NCI-H345 treated with DMSO at 0.1 percent for 48 hours (cell line): ENCODE data around the gene TRMT11.
"Not testable (repeated sequence)": the region's sequence is repeated elsewhere in the genome, so short reads cannot be mapped to it uniquely, and the experiment has no call there.

Experiments used
- DNase-seq: peaks from one replicate; lab custom pipeline; 2025; ENCODE audit not compliant: unreplicated experiment; lab: John Stamatoyannopoulos, UW

TRMT11 gene

DNA sequence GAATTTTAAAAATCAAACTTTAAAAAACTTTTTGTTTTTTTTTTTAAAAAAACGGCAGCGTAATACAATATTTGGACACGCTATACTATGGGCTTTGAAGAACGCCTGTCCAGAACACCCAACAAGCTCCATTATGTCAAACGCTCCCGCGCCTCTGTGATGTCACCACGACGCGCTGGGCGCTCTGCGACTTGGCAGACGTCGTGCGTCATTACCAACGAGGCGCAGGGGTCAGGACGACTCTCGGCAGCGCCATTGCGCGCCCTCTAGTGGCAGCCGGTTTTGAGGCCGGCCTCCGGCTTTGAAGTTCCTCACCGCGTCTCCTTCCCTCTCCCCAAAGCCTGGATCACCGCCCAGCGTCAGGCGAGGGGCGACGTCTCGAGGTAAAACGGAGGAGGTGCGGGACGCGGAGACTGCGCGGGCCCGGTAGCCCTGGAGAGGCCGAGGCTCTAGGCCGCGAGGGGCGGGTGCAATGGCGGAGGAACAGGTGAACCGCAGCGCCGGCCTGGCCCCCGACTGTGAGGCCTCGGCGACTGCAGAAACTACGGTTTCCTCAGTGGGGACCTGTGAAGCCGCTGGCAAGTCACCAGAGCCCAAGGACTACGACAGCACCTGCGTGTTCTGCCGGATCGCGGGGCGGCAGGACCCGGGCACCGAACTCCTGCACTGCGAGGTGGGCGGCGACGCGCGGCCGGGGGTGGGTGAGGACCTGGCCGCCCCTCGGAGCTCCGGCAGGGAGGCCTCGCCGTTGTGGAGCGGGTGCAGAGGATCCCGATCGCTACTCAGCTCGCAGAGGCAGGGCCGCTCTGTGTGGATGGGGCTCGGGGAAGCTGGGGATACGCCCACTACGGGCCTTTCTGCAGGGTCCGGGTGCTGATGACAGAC is 29.6 kb upstream of the TRMT11 start, which contains the start of gene HINT3:
Gene HINT3, plus strand, starts transcription at position 265 of the 885 bp plus-strand sequence. Its CDS starts 208 bp downstream, at position 473.
- peak; percentile 91 for DNase-seq

DNA sequence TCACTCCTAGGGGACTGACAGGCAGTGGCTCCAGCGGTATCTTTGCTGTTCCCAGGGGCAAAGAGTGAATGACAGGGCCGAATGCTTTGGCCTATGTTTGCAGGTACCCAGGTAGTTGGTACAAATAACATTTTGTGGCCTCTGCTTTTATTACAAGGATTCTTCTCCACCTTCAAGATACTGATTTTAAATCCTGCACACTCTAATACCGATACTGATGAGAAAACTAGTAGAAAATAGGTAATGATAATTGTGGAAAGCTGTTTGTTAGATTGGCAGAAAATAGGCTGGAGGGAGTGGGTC is 29.0 kb upstream of the TRMT11 start:
- DNase-seq = no peak

DNA sequence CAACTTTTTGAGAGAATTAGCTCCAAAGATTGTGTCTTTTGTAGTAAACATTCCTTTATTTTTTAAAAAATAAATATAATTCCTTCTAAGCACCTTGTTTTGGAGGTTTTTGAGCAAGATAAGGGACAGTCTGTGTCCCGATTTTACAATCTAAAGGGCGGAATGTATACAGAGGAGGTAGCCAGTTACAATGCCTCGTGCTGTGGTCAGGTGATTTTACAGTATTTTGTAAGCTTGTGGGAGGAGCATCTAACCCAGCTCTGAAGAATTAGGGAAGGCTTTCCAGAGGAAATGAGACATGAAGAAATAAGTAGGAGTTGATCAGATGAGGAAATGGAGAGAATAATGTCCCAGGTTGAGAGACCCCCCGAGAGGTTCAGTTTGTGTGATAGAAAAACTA is 28.5 kb upstream of the TRMT11 start:
- no peak for DNase-seq

DNA sequence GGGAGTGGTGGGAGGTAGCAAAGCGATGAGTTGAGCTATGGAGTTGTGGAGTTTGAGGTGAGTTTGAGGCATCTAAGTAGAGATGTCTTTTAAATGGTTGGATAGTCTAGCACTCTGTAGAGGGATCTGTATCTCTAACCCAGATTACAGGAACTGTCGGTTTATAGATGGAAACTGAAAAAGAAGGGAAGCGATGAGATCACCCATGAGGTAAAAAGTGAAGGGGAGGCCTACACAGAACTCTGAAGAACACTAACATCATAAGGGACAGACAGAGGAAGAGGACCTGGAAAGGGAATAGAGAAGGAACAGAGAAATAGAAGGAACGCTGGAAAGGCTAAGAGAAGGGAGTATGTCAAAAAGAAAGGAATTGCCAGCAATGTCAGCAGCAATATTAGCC is 27.3 kb upstream of the TRMT11 start:
- no peak for DNase-seq

DNA sequence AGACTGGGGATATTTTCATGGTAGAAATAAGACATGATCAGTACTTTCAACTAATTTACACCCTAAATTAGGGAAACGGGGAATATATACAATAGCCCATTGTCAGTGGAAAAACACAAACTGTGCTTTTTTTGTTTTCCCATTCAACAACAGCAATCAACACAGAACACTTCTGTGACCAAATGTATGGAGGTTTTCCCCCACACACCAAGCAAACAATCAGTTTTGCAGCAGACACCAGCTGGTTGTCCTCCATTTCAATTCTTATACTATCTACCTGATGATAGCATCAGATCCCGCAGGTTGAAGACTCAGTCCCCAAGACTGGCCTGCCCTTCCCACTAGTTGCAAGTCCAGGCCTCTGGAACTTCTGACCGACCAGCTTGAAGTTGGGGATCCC is 25.2 kb upstream of the TRMT11 start:
- no peak for DNase-seq

DNA sequence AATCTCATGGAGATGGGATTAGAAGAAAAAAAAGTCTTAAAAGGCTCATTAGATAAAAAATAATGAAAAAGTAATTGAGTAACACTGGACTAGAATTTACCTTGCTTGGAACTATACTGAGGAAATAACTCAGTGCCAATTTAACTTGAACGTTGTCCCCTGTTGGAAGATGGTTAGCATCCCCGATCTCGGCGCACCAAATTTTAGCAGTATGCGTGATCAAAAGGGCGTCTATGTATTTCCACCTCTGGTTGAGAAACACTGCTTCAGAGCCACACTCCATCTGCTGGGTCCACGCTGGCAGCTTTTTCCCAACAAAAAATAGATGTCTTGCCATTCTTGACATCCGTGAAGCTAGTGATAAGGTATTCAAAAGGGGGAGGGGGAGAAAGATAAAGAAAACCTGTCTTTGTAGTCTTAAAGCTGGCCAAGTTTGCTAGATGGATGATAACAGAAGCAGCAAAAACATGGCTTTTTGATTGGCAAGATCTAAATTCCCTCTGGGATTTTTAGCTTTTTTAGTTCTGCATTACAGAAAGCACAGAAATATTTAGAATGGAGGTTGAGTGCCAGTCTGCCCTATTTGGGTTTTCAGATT is 23.3 kb upstream of the TRMT11 start:
- no peak for DNase-seq

DNA sequence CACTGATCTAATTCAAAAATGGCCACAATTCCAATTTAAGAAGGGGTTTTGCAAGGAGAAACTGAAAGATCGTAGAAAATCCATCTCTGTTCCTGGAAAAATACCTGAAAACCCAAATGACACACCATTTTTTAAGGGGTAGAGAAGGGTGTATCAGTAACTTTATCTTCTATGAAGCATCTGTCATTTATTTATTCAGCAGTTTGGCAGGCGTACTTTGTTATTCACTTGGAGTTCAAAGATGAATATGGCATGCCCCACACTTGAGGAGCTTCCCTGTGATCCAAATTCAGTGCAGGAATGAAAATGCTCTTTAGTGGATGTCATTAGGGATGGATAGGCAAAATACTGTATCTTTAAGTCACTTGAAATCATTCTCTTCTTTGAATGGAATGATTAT is 22.5 kb upstream of the TRMT11 start:
- DNase-seq = no peak

DNA sequence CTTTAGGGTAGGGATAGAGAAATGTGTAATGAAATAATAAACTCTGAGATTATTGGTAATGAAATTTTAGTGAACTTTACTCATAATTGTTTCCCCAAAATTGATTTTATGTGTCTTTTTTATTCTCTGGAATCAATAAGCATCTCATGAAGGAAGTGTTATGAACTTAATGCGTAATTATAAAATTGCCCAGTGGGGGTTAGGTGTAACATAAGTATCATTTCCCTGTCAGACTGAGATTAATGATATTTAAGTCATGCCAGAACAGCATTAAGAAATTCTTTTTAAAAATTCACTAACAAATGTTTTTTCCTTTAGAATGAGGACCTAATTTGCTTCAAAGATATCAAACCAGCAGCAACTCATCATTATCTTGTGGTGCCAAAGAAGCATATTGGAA is 19.8 kb upstream of the TRMT11 start:
- no peak for DNase-seq

DNA sequence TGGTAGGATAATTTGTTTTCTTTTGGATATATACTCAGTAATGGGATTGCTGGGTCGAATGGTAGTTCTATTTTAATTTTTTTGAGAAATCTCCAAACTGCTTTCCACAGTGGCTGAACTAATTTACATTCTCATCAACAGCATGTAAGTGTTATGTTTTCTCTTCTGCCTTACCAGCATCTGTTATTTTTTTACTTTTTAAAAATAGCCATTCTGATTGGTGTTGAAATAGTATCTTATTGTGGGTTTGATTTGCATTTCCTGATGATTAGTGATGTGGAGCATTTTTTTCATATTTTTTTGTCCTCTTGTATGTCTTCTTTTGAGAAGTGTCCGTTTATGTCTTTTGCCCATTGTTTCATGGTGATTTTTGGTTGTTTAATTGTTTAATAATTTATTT is 17.8 kb upstream of the TRMT11 start:
- DNase-seq = no peak

DNA sequence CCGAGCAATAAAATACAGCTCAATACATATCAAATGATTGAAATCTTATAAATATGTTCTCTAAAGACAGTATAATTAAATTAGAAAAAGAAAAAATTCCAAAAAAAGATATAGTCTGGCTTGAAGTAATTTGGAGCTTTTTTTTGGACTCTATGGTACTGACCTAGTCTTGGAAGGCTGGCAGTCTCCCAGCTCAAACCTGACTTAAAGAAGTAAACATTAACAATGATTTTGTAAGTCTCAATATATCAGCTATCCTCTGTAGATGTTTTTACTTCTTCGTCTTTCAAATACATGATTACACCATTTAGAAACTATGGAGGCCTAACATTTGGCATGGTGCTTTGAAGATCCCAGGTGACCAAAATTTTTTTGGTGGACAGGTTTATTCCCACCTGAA is 15.6 kb upstream of the TRMT11 start:
- DNase-seq = no peak

DNA sequence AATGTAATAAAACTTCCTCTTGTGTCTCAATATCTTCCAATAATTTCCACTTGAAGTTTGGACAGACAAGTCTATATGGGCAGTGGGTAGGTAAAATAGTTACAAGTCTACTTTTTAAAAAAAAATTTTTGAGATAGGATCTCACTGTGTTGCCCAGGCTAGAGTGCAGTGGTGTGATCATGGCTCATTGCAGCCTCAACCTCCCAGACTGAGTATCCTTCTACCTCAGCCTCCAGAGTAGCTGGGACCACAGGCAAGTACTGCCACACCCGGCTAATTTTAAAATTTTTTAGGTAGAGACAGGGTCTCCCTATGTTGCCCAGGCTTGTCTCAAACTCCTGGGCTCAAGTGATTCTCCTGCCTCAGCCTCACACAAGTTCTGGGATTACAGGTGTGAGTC is 13.9 kb upstream of the TRMT11 start:
- not testable (repeated sequence) for DNase-seq

DNA sequence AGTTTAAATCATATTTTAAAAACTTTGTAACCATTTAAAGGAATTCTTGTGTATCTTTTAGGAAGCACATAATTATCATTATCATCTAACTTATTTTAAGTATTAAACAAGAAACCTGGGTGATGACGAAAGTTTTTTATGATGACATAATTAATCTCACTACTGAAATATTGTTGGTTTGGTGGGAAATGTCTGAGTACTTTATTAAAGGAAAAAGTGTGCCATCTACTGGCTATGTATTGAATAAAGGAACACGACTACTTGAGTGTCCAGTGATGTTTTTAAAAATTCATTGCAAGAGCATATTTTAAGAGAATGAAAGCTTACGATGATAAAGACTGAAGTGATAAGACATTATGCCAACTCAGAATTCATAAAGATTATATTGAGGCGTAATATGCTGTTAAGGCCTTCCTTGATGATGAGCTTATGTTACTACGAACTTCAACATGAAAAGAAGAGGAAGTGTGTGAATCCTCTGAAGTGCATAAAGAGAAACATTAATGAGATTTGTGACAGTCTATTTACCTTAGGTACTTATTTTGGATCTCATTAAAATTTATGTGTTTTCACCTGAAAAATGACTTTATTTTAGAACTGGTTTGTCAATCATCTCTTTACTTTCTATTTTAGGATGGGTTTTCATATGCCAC is 12.0 kb upstream of the TRMT11 start:
- peak; percentile 54 for DNase-seq

DNA sequence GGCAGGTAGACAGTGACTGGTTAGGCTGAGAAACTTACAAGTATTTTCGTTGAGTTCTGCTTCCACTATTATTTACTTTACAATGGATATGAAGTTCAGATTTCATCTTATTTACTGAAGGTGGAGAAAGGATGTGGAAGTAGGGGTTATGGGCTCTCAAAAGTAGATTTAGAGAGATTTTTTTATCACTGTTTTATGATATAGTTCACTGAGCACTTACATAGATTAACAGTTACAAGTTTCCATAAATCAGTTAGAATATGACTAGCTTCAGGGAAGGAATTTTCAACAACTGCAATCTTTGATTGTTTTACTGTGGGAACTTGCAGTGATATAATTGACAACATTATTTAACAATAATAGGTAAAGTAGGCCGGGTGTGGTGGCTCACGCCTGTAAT is 7.2 kb upstream of the TRMT11 start:
- DNase-seq = no peak

DNA sequence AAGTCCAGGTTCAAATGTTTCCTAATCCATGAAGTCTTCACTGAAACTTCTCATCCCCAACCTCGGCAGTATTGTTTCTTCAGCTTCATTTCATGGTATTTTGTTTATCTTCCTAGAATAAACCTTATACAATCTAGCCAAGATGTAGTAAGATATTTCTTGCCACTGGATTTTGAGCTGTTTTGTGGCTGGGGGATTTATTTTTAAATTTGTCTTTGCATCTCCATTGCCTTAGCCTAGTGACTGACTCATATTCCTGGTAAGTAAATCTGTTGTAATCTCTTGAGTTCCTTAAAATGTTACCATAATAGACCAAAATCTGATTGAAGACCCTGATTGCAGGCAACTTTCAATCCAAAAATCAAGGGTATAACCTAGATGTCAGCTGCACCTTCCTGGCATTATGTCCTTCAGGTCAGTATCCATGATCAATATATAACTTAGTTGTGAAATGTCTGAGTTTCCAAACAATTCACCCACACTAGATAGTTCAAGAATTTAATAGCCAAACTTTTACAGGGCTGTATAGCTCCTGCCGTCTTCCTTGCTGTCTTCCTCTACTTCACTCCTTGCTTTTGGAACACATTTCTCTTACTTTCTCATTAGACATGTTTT is 4.7 kb upstream of the TRMT11 start:
- no peak for DNase-seq

DNA sequence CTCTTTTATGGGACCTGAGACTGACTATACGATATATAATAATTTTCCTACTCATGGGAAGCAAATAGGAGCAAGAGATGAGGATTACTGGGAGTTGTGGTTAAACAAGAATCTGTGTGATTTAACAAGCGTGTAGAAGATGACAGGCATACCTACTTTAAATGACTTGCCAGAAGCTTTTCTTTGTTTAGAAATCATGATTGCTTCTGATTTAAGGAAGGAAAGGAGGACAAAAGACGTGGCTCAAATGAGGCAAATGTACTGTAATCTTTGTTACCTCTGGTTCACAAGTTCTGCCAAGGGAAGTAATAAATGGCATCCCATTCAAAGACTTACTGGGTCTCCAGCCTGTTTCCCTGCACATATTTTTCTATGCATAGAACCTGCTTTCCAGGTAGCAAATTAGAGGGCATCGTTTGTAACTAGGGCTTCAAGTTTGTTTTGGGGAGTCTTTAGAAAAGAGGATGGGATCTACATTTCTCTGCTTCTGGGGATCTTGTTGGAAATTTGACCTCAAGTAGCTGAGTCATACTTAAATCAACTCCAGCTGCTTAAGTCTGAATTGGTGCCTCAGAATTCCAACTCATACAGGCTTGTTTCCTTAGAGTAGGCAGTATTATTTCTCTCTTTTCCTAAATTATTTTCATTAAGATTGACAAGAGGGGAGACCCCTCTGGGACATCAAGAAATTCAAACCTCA is 2.9 kb upstream of the TRMT11 start:
- DNase-seq = no peak

DNA sequence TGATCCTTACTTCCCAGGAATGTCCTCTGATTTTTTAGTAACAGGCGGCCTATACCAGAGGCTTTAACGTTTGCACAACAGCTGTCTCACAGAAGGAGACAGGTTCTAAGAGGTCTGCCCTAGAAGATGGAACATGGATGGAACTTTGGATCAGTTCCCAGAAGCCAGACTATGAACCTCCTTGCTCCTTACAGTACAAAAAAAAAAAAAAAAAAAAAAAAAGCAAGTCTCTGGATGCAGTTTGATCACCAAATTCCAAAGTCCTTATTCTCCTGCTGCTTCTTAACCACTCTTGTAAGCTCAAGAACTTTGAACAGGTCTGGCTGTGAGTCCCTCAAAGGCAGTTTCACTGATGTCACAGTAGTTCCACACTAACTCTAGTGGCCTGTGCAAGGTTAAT is 2.0 kb upstream of the TRMT11 start:
- DNase-seq = no peak

DNA sequence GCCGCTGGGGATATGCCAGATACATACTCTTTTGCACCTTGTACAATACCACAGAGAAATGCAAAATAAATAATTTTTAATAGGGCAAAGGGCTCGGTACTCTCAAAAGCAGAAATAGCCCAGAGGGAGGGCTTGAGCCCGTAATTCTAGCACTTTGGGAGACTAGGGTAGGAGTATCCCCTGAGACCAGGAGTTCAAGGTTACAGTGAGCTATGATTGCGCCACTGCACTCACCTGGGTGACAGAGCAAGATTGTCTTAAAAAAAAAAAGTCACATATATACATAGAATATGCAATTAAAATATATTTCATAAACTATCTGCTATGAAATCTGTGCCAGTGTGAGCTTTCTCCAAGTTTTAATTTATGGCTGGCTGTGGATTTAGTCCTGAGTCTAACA is 818 bp upstream of the TRMT11 start:
- no peak for DNase-seq

DNA sequence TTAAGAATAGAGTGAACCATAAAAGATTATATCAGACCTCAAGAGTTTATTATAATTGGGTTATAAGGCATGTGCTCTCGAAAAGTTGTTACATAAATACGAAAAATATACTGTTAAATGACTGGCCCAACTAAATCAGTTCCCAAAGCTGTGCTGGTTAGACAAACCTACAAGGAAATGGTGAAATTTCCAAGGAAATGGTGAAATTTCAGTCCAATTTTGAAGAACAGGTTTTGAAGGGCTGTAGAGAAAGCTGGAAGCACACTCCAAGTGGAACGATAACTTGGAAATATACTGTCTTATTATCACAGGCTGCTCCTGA is 400 bp upstream of the TRMT11 start:
- DNase-seq = no peak

DNA sequence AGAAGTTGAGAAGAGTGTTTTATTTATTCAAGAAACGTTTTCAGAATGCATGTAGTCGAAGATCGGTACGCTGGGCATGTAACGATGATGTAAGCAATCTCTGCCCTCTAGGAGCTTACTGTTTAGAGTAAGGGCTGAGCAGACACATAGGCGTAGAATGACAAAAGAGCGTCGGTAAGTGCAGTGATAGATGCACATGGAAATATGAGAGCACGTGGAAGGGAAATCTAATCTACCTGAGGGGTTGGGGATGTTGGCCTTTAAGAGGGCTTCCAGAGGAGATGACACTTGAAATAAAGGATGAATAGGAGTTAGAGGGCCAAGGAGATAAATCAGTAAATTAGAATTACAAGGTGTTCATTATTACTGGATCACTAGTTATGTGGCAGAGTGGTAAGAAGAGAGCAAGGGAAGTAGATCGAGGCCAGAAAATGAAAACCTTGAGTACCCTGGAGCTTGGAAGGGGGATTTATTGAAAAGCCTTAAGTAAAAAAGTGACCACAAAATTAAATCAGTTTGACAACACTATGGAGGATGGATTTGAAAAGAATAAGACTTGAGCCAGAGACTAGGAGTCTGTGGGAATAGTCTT is 782 bp downstream of the TRMT11 start:
- DNase-seq = no peak

DNA sequence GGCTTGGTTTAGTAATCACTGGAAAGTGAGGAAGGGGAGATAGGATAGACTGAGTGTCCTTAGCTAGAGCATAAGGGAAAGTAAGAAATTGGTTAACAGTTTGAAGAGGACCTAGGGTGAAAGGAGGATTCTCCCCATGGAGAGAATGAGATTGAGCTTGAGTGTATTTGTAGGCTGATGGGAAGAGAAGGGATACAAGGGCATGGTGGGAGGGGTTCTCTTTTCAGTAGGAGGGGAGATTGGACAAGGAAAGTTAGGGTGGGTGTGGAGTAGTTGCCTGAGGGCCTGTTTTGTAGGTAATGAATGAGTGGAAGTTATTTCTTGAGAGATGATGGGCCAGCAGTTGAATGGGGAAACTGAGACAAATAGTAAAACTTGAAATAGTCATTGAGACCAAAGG is 1.9 kb downstream of the TRMT11 start:
- DNase-seq = no peak

DNA sequence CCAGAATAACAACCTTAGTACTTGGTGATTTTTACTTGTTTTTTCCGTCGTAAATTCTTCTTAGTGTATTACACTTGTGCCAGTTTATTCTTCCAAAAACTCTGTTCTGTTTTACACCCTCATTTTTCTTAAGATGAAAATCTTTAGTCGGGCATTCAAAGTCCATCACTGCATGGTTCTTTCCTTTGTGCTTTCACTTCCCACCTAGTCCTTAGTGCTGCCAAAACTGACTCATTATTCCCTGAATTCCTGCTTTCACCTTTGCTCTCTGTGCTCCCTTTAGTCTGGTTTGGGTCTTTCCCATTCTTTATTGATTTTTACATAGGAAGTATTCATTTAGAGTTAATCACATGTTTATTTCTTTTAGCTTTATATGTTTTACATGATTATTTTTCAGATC is 3.3 kb downstream of the TRMT11 start:
- DNase-seq = no peak
